ENCODE results near the gene ARID1B. TPM values are rescaled to one million over a fixed set of nuclear protein-coding genes. Genes with fewer than 3 reads are reported as not detected.
A peak's percentile ranks its signal among the peaks of the same experiment; 100 is the strongest.

ARID1B gene
- total and polyA plus RNA-seq, 9 of the 15 experiments (the other 6 are each of a cell fraction or from before 2014, with no cell fraction given) = 12.5 to 50.5 (median 25.8) TPM

- TF ChIP-seq ZFPM2 (CRISPR knock-in tag; IDR thresholded peaks at IDR 0.05) (no peak), ZNF551 (CRISPR knock-in tag; IDR thresholded peaks at IDR 0.05) (no peak), ZFP30 (CRISPR knock-in tag; IDR thresholded peaks at IDR 0.05; ENCODE audit: borderline replicate concordance) (no peak), ESRRA (IDR thresholded peaks at IDR 0.05; ENCODE audit: borderline replicate concordance, low read depth) (no peak), ARID2 (IDR thresholded peaks at IDR 0.05) (no peak), ATF1 (CRISPR knock-in tag; IDR thresholded peaks at IDR 0.05) (no peak), ATF1 (tag; IDR thresholded peaks at IDR 0.05) (no peak), HDAC2 (IDR thresholded peaks at IDR 0.05) (no peak), XRCC5 (IDR thresholded peaks at IDR 0.05; ENCODE audit: low read depth, low read length) (no peak), PML (IDR thresholded peaks at IDR 0.05; ENCODE audit: low read length) (no peak), CBFA2T2 (conservative IDR thresholded peaks at IDR 0.05) (no peak), E4F1 (CRISPR knock-in tag; IDR thresholded peaks at IDR 0.05; ENCODE audit: borderline replicate concordance) (no peak), DPF2 (IDR thresholded peaks at IDR 0.05) (peak; percentile 55; the same call in 1 of the 2 replicates)
These were observed 322.9 kb downstream of the ARID1B start (continued) for GRCh38 chr6:157099912-157100593.
